HCT116 (cell line): Measurements from ENCODE around the gene MAP2K1.

ENCODE experiments used
- EZH2 ChIP-seq: fragments of 200-600 bp; sonication (generic); IDR thresholded peaks from 2 replicates; pipeline ENCODE4 v1.6.1; 2017; ENCODE audit warnings: antibody characterized with exemption, mixed run types
- EZH2phosphoT487 ChIP-seq: fragments of 200-600 bp; IDR thresholded peaks from 2 replicates; pipeline ENCODE4 v1.6.1; 2018; ENCODE audit warnings: antibody characterized with exemption, borderline replicate concordance
- FOSL1 ChIP-seq: IDR thresholded peaks from 2 replicates; pipeline ENCODE4 v1.6.1; 2012; ENCODE audit warnings: low read depth
- REST ChIP-seq: IDR thresholded peaks from 2 replicates; pipeline ENCODE4 v1.6.1; 2012; ENCODE audit warnings: low read depth

DNA sequence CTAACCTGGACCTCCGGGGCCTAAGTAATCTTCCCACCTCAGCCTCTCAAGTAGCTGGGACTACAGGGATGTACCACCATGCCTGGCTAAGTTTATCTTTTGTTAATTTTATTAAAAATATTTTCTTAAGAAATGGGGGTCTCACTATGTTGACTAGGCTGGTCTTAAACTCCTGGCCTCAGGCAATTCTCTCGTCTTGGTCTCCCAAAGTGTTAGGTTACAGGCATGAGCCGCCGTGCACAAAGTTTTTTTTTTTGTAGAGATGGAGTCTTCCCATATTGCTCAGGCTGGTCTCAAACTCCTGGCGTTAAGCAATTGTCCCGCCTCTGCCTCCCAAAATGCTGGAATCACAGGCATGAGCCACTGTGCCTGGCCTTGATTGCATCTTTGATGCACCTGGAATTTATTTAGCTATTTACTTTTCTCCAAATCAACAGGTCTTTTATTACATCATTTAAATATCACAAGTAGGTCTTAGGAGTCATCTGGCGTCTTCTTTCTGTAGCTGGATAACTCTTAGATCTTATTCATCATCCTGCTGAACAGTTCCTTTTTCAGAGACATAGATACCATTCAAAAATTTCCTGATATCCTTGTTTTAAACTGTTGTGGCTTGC, 7.8 kb upstream of the MAP2K1 start:
- TF ChIP-seq EZH2phosphoT487, result no peak
- no peak for TF ChIP-seq REST
- TF ChIP-seq FOSL1, result no peak
- TF ChIP-seq EZH2, result no peak
